ENCODE data around the gene UCN2.

UCN2 gene

GRCh38 chr3:48563382-48563918 lies at the start of gene UCN2:
Gene UCN2, minus strand, starts transcription at chr3:48563781. Its CDS starts 657 bp downstream, at chr3:48563124.
- DNase-seq: no peak

GRCh38 chr3:48612309-48612708 lies 48.7 kb upstream of the UCN2 start:
- DNase-seq: no peak

GRCh38 chr3:48609088-48610005 lies 45.8 kb upstream of the UCN2 start, which contains the start of gene UQCRC1:
Gene UQCRC1, minus strand, starts transcription at chr3:48609646. Its CDS starts 26 bp downstream, at chr3:48609620.
- DNase-seq: peak; percentile 87

GRCh38 chr3:48607519-48607918 lies 43.9 kb upstream of the UCN2 start:
- DNase-seq: no peak

GRCh38 chr3:48601622-48601994 lies 38.0 kb upstream of the UCN2 start:
- no peak for DNase-seq

- DNase-seq: no peak
Observed at GRCh38 chr3:48600711-48601621, 37.4 kb upstream of the UCN2 start.

- no peak for DNase-seq
Observed at GRCh38 chr3:48599509-48600285, 36.1 kb upstream of the UCN2 start.

- DNase-seq: no peak
Observed at GRCh38 chr3:48599077-48599501, 35.5 kb upstream of the UCN2 start.

- peak; percentile 80 for DNase-seq
Observed at GRCh38 chr3:48598323-48599076, 34.9 kb upstream of the UCN2 start.

- no peak for DNase-seq
Observed at GRCh38 chr3:48597408-48597800, 33.8 kb upstream of the UCN2 start.

- DNase-seq: no peak
Observed at GRCh38 chr3:48596676-48597407, 33.3 kb upstream of the UCN2 start.

- no peak for DNase-seq
Observed at GRCh38 chr3:48596157-48596556, 32.6 kb upstream of the UCN2 start.

GRCh38 chr3:48595526-48596121 lies 32.0 kb upstream of the UCN2 start:
- peak; percentile 68 for DNase-seq

GRCh38 chr3:48595075-48595525 lies 31.5 kb upstream of the UCN2 start, which contains the start of gene COL7A1:
Gene COL7A1, minus strand, starts transcription at chr3:48595329. Its CDS starts 170 bp downstream, at chr3:48595159.
- DNase-seq: no peak

- DNase-seq: no peak
Observed at GRCh38 chr3:48594417-48595049, 31.0 kb upstream of the UCN2 start.

- no peak for DNase-seq
Observed at GRCh38 chr3:48593337-48593736, 29.8 kb upstream of the UCN2 start.

- peak; percentile 15 for DNase-seq
Observed at GRCh38 chr3:48592519-48593087, 29.0 kb upstream of the UCN2 start.

GRCh38 chr3:48591886-48592518 lies 28.4 kb upstream of the UCN2 start:
- DNase-seq: no peak

- DNase-seq: no peak
Observed at GRCh38 chr3:48591436-48591835, 27.9 kb upstream of the UCN2 start.

Data from NCI-H226 (cell line).